ENCODE results near the gene MAPRE3.
"Not testable (repeated sequence)": the region's sequence is repeated elsewhere in the genome, so short reads cannot be mapped to it uniquely, and the experiment has no call there.

MAPRE3 gene

GRCh38 chr2:26970244-26970927, at the start of gene MAPRE3:
Gene MAPRE3, plus strand, starts transcription at chr2:26970637. Its CDS starts 51,582 bp downstream, at chr2:27022219.
- no peak for DNase-seq (ENCODE audit: low read depth)

GRCh38 chr2:26921323-26921722, 49.1 kb upstream of the MAPRE3 start:
- no peak for DNase-seq (ENCODE audit: low read depth)

GRCh38 chr2:26922405-26923188, 47.8 kb upstream of the MAPRE3 start:
- DNase-seq (ENCODE audit: low read depth): no peak

- DNase-seq (ENCODE audit: low read depth): not testable (repeated sequence)
Measured at GRCh38 chr2:26923189-26923466, 47.3 kb upstream of the MAPRE3 start.

DNA sequence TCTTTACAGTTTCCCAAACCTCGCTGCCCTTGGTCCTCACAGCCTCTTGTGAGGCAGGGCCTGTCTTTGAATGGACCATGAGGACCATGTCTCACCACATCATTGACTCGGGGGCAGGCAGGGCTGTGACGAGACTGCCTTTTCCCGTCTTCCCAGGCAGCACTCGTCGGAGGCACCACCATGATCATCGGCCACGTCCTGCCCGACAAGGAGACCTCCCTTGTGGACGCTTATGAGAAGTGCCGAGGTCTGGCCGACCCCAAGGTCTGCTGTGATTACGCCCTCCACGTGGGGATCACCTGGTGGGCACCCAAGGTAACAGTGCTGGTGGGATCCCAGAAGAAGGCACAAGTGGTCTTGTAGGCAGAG, 45.7 kb upstream of the MAPRE3 start:
- no peak for DNase-seq (ENCODE audit: low read depth)

DNA sequence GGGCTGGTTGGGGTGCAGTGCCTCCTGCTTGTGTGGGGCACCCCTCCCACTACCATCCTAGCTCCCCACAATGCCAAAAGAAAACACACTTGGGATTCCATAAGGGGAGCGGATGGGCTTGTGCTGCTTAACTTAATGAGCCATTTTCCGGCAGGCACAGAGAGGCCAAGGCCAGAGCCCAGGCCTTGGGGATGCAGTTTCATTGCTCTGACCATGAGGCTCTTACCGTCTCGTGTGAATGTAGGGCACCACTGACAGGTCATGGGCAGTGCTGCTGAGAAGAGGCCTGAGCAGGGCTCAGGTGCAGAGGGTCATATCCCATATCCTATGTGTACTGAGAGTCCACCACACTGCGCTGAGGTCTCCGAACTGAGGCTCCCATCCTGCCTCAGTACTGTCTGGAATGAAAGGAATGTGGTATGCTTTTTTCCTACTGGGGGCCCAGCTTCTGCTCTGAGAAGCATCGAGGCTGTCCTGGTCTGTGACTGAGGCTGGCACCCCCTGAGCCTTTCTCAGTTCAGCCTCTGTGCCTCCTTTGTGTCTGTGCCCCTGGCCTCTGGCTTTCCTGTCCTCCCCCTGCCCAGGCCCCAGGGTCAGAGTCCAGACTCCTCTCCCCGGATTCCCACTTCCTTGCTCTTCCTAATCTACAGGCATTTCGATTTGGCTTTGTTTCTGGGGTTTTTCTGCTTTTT, 45.2 kb upstream of the MAPRE3 start:
- DNase-seq (ENCODE audit: low read depth): no peak

GRCh38 chr2:26927221-26927620, 43.2 kb upstream of the MAPRE3 start:
- no peak for DNase-seq (ENCODE audit: low read depth)

DNA sequence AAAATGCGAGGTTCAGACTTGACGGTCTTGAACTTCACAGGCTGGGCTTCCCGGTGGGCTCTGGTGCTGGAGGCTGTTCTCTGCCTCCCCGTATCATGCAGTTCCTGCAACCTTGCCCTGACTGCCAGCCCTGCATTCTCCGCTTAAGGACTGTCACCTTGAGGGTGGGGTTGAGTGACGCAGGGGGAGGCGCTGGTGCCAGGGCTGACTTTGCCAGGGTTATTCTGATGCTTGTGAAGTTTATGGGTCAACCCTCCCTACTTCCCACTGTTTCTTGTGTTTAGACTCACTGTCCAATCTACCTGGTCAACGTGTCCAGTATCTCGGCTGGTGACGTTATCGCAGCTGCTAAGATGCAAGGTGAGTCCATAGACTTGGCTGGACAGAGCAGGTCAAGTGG, 37.5 kb upstream of the MAPRE3 start:
- DNase-seq (ENCODE audit: low read depth): no peak

DNA sequence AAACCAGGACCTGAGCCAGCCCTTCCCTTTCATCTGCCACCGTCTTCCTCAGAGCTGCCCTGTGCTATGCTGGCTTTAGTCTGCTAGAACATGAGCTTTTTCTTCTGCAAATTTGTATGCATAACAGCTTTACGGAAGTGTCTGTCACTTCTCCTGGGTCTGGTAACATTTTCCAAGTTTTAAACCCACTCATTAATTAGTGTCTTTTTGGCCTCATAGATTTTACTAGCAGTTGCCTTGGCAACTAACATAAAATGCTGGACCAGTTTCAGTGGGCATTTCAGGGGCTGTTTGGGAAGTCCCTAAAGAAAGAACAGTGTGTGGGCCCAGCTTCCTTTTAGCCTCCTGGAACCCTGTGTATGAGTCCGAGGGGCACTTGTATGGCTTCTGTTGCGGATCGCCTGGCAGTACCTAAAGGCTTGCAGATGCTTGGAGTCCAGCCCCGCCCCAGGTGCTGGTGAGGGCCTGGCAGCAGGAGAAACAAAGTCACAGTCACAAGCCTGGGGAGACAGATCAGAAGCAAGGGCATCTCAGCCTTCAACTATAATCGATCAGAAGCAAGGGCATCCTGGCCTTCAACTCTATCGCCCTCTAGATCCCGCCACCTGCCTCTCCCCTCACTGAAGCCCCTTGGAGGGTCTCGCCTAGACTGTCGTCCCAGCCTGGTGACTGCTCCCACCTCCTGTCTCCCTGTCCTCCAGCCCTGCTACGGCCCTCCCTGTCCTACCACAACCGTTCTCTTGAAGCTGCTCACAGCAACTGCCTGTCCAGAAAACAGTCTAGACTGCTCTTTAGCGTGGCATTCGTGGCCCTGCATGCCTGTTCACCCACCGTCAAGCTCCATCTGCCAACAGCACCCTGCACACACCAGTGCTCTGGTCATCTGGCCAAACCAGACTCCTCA, 36.8 kb upstream of the MAPRE3 start:
- no peak for DNase-seq (ENCODE audit: low read depth)

GRCh38 chr2:26934335-26934724, 36.1 kb upstream of the MAPRE3 start:
- no peak for DNase-seq (ENCODE audit: low read depth)

GRCh38 chr2:26934985-26935384, 35.5 kb upstream of the MAPRE3 start:
- no peak for DNase-seq (ENCODE audit: low read depth)

- no peak for DNase-seq (ENCODE audit: low read depth)
Measured at GRCh38 chr2:26936855-26937254, 33.6 kb upstream of the MAPRE3 start.

DNA sequence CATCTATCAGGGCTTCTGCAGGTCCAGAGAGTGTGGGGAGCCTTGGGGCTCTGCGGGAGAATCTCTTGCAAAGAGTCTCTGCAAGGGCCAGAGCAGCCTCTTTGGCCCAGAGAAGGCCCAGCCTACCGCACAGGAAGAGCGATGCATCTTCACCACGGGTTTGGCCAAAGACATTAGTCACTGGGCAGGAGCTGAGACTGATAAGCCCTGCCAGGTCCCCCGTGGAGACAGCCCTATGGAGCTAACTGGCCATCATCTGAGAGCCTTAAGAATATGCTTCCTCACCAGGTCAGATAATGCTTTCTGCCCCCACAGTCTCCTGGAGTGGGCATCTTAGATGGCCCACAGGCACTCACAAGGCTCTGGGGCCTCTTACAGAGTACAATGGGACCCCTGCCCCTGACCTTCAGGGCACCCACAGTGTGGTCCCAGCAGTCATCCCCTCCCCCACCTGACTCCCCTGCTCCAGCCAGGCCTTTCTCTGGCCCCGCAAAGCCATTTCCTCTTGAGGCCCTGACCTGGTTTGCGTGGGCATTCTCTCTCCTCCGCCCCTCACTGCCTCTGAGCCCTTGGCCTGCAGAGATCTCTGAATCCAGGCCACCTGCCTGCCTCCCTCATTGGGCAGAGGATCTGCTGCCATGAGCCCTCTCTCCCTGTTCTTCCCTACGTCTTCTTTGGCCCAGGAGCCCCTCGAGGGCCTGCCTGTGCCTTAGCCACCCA, 31.9 kb upstream of the MAPRE3 start:
- no peak for DNase-seq (ENCODE audit: low read depth)

DNA sequence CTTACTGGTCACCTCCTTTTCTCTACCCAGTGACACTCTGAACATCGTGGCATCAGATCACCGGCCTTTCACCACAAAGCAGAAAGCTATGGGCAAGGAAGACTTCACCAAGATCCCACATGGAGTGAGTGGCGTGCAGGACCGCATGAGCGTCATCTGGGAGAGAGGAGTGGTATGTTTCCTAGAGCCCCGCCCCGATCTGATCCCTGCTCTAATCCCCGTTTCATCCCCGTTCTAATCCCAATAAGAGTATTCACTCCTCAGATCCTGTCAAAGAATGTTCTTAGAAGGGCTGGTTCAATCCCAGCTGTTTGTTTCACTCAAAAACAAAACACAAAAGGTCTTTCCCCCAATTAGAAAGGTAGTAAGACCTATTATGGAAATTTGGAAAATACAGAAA, 30.4 kb upstream of the MAPRE3 start:
- no peak for DNase-seq (ENCODE audit: low read depth)

DNA sequence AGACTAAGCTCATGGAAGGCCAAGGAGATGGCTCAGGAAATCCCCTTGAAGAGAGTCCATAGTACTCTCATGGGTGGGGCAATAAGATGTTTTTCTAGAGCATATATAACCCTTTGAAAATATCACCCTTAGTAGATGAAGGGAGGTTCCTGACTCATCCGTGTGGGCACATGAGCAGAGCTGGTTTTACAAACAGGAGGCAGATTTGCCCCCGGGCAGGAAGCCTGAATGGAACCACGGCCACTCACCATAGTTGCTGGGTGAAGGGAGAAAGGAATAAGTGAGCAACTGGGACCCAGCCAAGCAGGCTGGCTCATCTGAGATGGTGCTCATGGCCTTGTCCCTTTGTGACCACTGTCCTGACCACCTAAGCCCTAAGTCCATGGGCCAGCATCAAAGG, 29.0 kb upstream of the MAPRE3 start:
- no peak for DNase-seq (ENCODE audit: low read depth)

GRCh38 chr2:26942543-26943295, 27.7 kb upstream of the MAPRE3 start:
- no peak for DNase-seq (ENCODE audit: low read depth)

- no peak for DNase-seq (ENCODE audit: low read depth)
Measured at GRCh38 chr2:26945991-26946750, 24.3 kb upstream of the MAPRE3 start.

- no peak for DNase-seq (ENCODE audit: low read depth)
Measured at GRCh38 chr2:26946841-26947784, 23.3 kb upstream of the MAPRE3 start.

DNA sequence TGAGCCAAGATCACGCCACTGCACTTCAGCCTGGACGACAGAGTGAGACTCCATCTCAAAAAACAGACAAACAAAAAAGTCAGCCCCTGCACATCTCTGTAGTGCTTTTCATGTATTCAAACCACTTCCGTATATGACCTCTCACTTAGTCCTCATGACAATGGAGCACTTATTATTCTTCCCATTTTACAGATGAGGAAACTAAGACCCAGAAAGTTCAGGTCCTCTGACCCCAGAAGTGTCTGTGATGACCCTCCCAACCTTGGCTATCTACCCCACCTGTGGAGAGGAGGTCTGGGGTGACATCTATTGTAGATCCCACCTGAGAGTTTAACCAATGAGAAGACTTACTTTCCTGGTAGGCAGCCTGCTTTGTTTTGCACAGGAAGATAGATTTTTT, 21.6 kb upstream of the MAPRE3 start:
- no peak for DNase-seq (ENCODE audit: low read depth)
